Keratinocyte (primary cell): Measurements from ENCODE around the gene ZBTB38. TPM values are rescaled to one million over a fixed set of nuclear protein-coding genes. Genes with fewer than 3 reads are reported as not detected.

ENCODE experiments used
- DNase-seq: peaks from one replicate; pipeline ENCODE4 v3.0.0-alpha.2; 2011; ENCODE audit warnings: low read depth, missing footprints, low spot score
- FAIRE-seq: peaks from 2 replicates; lab custom pipeline; 2011; peaks lifted over from hg19 to GRCh38; lab: Jason Lieb, UNC
- H2AFZ ChIP-seq: 2 replicates; pipeline ENCODE4 v1.6.0; 2012; ENCODE audit warnings: low read length, control low read depth, inconsistent platforms; ENCODE audit not compliant: control insufficient read depth
- H3K27ac ChIP-seq: 2 replicates; pipeline ENCODE4 v1.5.1; 2011; ENCODE audit warnings: low read length; ENCODE audit not compliant: control insufficient read depth, insufficient read depth
- H3K27me3 ChIP-seq: 3 replicates; pipeline ENCODE4 v1.6.0; 2011; ENCODE audit warnings: low read length; ENCODE audit not compliant: control insufficient read depth, insufficient read depth; ENCODE audit errors: extremely low read depth
- H3K36me3 ChIP-seq, 2 experiments: 2 replicates in 1 of 2; 3 replicates in 1 of 2; pipeline ENCODE4 v1.5.1; 2011; ENCODE audit warnings: low read length in 2 of 2, mild to moderate bottlenecking in 1 of 2; ENCODE audit not compliant: control insufficient read depth in 2 of 2, insufficient read depth in 2 of 2; ENCODE audit errors: extremely low read depth in 1 of 2
- H3K4me1 ChIP-seq: 3 replicates; pipeline ENCODE4 v1.5.1; 2011; ENCODE audit warnings: low read length; ENCODE audit not compliant: control insufficient read depth, insufficient read depth; ENCODE audit errors: extremely low read depth
- H3K4me2 ChIP-seq: 3 replicates; pipeline ENCODE4 v1.6.0; 2011; ENCODE audit warnings: low read depth, low read length; ENCODE audit not compliant: control insufficient read depth, insufficient read depth; ENCODE audit errors: extremely low read depth
- H3K4me3 ChIP-seq, 3 experiments: fragments of 200-600 bp in 1 of 3; sonication (generic) in 1 of 3; 2 replicates in 2 of 3; 3 replicates in 1 of 3; pipeline ENCODE4 v1.5.1; 2011 to 2016; ENCODE audit warnings: low read length in 3 of 3, mild to moderate bottlenecking in 3 of 3, control low read depth in 2 of 3, inconsistent platforms in 1 of 3, low read depth in 1 of 3, mixed read lengths in 1 of 3, mixed run types in 1 of 3, moderate library complexity in 1 of 3; ENCODE audit not compliant: control insufficient read depth in 2 of 3, insufficient read depth in 2 of 3; ENCODE audit errors: extremely low read depth in 1 of 3
- H3K79me2 ChIP-seq: 2 replicates; pipeline ENCODE4 v1.6.0; 2012; ENCODE audit warnings: low read length; ENCODE audit not compliant: control insufficient read depth, insufficient read depth
- H3K9ac ChIP-seq: 3 replicates; pipeline ENCODE4 v1.6.0; 2011; ENCODE audit warnings: low read length; ENCODE audit not compliant: control insufficient read depth, insufficient read depth; ENCODE audit errors: extremely low read depth
- H3K9me1 ChIP-seq: 3 replicates; pipeline ENCODE4 v1.6.0; 2011; ENCODE audit warnings: low read length; ENCODE audit not compliant: control insufficient read depth, insufficient read depth; ENCODE audit errors: extremely low read depth
- H3K9me3 ChIP-seq: 2 replicates; pipeline ENCODE4 v1.5.1; 2012; ENCODE audit warnings: low read depth, low read length; ENCODE audit not compliant: control insufficient read depth
- H4K20me1 ChIP-seq: 3 replicates; pipeline ENCODE4 v1.6.0; 2011; ENCODE audit warnings: low read length; ENCODE audit not compliant: control insufficient read depth, insufficient read depth; ENCODE audit errors: extremely low read depth
- CTCF ChIP-seq, 3 experiments: IDR thresholded peaks in 1 of 3; conservative IDR thresholded peaks in 1 of 3; optimal IDR thresholded peaks in 1 of 3; 2 replicates in 2 of 3; 3 replicates in 1 of 3; pipeline versions ENCODE3 to v1.5.1; 2011; ENCODE audit warnings: low read length in 3 of 3, mild to moderate bottlenecking in 3 of 3, moderate library complexity in 2 of 3, control low read depth in 1 of 3, inconsistent platforms in 1 of 3; ENCODE audit not compliant: insufficient read depth in 2 of 3; ENCODE audit errors: extremely low read depth in 1 of 3
- EZH2 ChIP-seq: IDR thresholded peaks from one replicate; pipeline ENCODE4 v1.6.1; 2012; ENCODE audit warnings: inconsistent platforms, mild to moderate bottlenecking, low read length, moderate library complexity
- dilution Hi-C: fragments of 300-500 bp; cut with MboI; formaldehyde crosslinking; loops from one replicate; pipeline ENCODE4 v1.7.0; 2020; ENCODE audit warnings: low sequenced_read_pairs; ENCODE audit not compliant: extremely low pct_ligation_motif_present
- polyA plus RNA-seq, 5 experiments: library from polyadenylated mRNA; depleted of rRNA in 3 of 5; stranded (reverse) in 3 of 5; stranded (forward) in 1 of 5; unstranded in 1 of 5; fragments of >200 nt; gene quantifications; 1 replicate in 1 of 5; 2 replicates in 3 of 5; 3 replicates in 1 of 5; pipeline versions ENCODE4 v1.2.1 to v1.2.3, GENCODE V29; 2011 to 2012; ENCODE audit warnings: missing spikeins in 2 of 5, low read depth in 1 of 5, low replicate concordance in 1 of 5

The ZBTB38 gene
- polyA plus RNA-seq, 1 donor (not counting 4 experiments of a cell fraction or from before 2014, with no cell fraction given): 34.9 TPM

DNA sequence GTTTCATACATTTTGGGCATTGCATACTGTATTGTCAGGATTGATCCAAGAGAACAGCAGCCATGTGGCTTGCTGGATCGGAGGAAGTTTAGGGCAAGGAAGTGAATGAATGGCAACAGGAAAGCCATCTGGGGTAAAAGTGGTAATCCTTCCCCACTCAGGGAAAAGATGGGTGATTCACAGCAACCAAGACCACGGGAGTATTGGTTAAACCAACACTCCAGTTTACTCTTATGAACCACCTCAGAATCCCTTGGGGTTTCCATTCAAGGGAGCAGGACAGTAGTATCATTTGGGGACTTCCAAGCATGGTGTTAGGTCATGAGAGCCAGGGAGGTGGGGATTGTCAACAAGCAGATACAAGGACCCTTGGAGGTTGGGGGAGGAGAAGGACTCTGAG is 25.2 kb upstream of the ZBTB38 start:
- dilution Hi-C loops: no loop called here
- Histone ChIP-seq H2AFZ (no peak overlapping the region), H3K36me3 (no peaks in the 10 kb centered on the region), H3K27ac (no peak overlapping the region), H3K9me3 (no peaks in the 10 kb centered on the region), H4K20me1 (no peaks in the 10 kb centered on the region), H3K9me1 (no peaks in the 10 kb centered on the region), H3K4me3 (no peak overlapping the region), H3K4me1 (no peaks in the 10 kb centered on the region), H3K27me3 (no peaks in the 10 kb centered on the region), H3K9ac (no peak overlapping the region), H3K4me2 (no peak overlapping the region), H3K79me2 (no peaks in the 10 kb centered on the region)
- no peak for FAIRE-seq
- DNase-seq: no peak
- TF ChIP-seq EZH2 (no peak), CTCF (optimal IDR thresholded peaks at IDR 0.05 in 1 of 3, IDR thresholded peaks at IDR 0.05 in 1 of 3, conservative IDR thresholded peaks at IDR 0.05 in 1 of 3; ENCODE audit: extremely low read depth in 1 of 3, insufficient read depth in 2 of 3, low read length in 3 of 3) (no peak)

GRCh38 chr3:141343865-141344271 is 24.4 kb upstream of the ZBTB38 start:
- no peak overlapping the region for H3K4me3 ChIP-seq
- H3K79me2 ChIP-seq: no peaks in the 10 kb centered on the region
- H3K4me2 ChIP-seq: no peak overlapping the region
- no peaks in the 10 kb centered on the region for H3K36me3 ChIP-seq
- DNase-seq: no peak
- H3K4me1 ChIP-seq: no peaks in the 10 kb centered on the region
- H3K9me3 ChIP-seq: no peaks in the 10 kb centered on the region
- no peaks in the 10 kb centered on the region for H3K27me3 ChIP-seq
- no peak overlapping the region for H3K9ac ChIP-seq
- no peak for TF ChIP-seq EZH2
- TF ChIP-seq CTCF (optimal IDR thresholded peaks at IDR 0.05 in 1 of 3, IDR thresholded peaks at IDR 0.05 in 1 of 3, conservative IDR thresholded peaks at IDR 0.05 in 1 of 3; ENCODE audit: extremely low read depth in 1 of 3, insufficient read depth in 2 of 3, low read length in 3 of 3): no peak
- dilution Hi-C loops: no loop called here
- no peak for FAIRE-seq
- no peaks in the 10 kb centered on the region for H3K9me1 ChIP-seq
- no peaks in the 10 kb centered on the region for H4K20me1 ChIP-seq
- H3K27ac ChIP-seq: no peak overlapping the region
- H2AFZ ChIP-seq: no peak overlapping the region
